ENCODE data around the gene ANKUB1.

DNA sequence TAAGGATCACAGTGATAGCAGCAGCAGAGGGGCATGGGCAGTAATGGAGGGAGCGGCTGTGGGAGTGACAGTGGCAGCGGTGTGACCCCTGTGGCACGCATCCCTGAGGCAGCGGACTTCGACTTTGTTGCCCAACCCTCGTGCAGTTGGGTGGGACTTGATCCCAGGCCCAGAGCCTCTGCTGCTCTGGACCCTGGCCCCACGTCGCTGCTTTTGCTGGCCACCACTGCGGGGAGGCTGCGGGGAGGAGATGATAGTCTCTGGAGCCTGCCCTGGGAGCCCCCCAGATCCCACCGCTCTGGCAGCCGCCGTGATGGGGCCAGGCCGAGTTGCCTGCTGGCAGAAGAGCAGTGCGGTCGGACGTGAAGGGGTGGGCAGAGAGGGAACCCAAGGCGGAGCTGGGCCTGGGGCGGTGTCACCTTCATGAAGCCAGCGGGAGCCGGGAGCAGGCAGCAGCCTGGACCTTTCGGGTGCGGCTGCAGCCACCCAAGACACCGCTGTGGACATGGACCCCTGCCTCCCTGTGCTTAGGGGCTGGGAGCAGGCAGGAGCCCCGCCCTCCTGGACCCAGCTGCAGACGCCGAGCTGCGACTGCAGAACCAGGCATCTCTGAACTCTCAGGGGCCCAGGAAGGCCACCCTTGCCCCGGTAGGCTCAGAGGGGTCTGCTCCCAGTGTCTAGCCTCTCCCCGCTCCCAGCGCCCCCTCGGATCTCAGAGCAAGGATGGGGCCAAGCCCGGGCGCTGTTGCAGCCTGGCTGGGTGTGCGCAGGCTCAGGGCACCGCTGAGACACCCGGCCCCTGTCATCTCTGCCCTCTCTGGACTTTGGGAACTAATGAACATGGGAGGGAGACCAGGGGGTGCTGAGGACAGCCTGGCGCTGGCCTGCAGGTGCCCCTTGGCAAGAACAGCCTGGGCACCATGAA, 78.4 kb downstream of the ANKUB1 start:
- TF ChIP-seq, protein P1, sequence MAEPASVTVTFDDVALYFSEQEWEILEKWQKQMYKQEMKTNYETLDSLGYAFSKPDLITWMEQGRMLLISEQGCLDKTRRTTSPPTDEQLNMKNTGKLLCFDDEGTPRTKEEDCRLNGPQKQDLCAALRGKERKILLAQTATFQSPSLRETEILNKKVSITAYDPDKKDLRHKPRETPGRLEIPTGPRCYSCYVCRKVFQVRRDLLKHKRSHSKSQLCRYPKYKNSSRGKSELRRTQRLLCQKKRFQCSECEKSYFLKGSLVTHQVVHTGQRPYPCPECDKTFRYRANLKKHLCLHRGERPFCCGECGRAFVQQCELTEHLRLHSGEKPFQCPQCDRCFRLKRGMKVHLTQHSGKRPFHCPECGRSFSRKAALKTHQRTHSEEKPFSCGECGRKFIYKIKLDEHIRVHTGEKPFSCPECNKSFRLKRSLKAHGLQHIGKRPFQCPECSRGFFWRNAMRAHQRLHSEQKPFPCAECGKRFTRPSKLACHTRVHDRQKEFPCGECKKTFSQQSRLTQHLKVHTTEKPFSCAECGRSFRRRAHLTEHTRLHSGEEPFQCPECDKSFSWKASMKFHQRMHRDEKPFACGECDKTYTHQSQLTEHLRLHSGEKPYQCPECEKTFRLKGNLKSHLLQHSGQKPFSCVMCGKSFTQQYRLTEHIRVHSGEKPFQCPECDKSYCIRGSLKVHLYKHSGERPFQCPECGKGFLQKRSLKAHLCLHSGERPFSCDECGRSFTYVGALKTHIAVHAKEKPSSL (CRISPR knock-in tag; conservative IDR thresholded peaks at IDR 0.05), result no peak
- TF ChIP-seq, protein P2, sequence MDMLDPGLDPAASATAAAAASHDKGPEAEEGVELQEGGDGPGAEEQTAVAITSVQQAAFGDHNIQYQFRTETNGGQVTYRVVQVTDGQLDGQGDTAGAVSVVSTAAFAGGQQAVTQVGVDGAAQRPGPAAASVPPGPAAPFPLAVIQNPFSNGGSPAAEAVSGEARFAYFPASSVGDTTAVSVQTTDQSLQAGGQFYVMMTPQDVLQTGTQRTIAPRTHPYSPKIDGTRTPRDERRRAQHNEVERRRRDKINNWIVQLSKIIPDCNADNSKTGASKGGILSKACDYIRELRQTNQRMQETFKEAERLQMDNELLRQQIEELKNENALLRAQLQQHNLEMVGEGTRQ (CRISPR knock-in tag; IDR thresholded peaks at IDR 0.05), result no peak
- TF ChIP-seq, protein P3, sequence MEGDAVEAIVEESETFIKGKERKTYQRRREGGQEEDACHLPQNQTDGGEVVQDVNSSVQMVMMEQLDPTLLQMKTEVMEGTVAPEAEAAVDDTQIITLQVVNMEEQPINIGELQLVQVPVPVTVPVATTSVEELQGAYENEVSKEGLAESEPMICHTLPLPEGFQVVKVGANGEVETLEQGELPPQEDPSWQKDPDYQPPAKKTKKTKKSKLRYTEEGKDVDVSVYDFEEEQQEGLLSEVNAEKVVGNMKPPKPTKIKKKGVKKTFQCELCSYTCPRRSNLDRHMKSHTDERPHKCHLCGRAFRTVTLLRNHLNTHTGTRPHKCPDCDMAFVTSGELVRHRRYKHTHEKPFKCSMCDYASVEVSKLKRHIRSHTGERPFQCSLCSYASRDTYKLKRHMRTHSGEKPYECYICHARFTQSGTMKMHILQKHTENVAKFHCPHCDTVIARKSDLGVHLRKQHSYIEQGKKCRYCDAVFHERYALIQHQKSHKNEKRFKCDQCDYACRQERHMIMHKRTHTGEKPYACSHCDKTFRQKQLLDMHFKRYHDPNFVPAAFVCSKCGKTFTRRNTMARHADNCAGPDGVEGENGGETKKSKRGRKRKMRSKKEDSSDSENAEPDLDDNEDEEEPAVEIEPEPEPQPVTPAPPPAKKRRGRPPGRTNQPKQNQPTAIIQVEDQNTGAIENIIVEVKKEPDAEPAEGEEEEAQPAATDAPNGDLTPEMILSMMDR (IDR thresholded peaks at IDR 0.05), result no peak
- TF ChIP-seq NR3C1 (CRISPR knock-in tag; conservative IDR thresholded peaks at IDR 0.05; ENCODE audit: low read depth), result no peak
- TF ChIP-seq, protein P4, sequence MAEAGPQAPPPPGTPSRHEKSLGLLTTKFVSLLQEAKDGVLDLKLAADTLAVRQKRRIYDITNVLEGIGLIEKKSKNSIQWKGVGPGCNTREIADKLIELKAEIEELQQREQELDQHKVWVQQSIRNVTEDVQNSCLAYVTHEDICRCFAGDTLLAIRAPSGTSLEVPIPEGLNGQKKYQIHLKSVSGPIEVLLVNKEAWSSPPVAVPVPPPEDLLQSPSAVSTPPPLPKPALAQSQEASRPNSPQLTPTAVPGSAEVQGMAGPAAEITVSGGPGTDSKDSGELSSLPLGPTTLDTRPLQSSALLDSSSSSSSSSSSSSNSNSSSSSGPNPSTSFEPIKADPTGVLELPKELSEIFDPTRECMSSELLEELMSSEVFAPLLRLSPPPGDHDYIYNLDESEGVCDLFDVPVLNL (CRISPR knock-in tag; IDR thresholded peaks at IDR 0.05; ENCODE audit: borderline replicate concordance, low read depth), result no peak
- no peak for TF ChIP-seq NFYB (CRISPR knock-in tag; conservative IDR thresholded peaks at IDR 0.05; ENCODE audit: low read depth)
- no peak for TF ChIP-seq ZNF263 (CRISPR knock-in tag; IDR thresholded peaks at IDR 0.05; ENCODE audit: low read depth)
- TF ChIP-seq KAT7 (CRISPR knock-in tag; IDR thresholded peaks at IDR 0.05; ENCODE audit: borderline replicate concordance), result no peak
- TF ChIP-seq GABPB1 (CRISPR knock-in tag; IDR thresholded peaks at IDR 0.05), result no peak
- TF ChIP-seq NR1H2 (CRISPR knock-in tag; IDR thresholded peaks at IDR 0.05), result no peak
- no peak for TF ChIP-seq ESRRA (CRISPR knock-in tag; IDR thresholded peaks at IDR 0.05; ENCODE audit: borderline replicate concordance)
- no peak for TF ChIP-seq ZNF423 (CRISPR knock-in tag; IDR thresholded peaks at IDR 0.05)
- TF ChIP-seq GRHL2 (CRISPR knock-in tag; IDR thresholded peaks at IDR 0.05; ENCODE audit: insufficient replicate concordance, severe bottlenecking), result no peak
- TF ChIP-seq, protein P5, sequence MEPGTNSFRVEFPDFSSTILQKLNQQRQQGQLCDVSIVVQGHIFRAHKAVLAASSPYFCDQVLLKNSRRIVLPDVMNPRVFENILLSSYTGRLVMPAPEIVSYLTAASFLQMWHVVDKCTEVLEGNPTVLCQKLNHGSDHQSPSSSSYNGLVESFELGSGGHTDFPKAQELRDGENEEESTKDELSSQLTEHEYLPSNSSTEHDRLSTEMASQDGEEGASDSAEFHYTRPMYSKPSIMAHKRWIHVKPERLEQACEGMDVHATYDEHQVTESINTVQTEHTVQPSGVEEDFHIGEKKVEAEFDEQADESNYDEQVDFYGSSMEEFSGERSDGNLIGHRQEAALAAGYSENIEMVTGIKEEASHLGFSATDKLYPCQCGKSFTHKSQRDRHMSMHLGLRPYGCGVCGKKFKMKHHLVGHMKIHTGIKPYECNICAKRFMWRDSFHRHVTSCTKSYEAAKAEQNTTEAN (CRISPR knock-in tag; IDR thresholded peaks at IDR 0.05), result no peak

Data from WTC11 (cell line).